HepG2 (cell line): Measurements from ENCODE around the gene ATP13A3. TPM values are rescaled to one million over a fixed set of nuclear protein-coding genes. Genes with fewer than 3 reads are reported as not detected.

Experiments
- ATAC-seq: fragments of 200-7000 bp; cut with Tn5 transposase; 3 replicates; pipeline ENCODE4 v1.9.1; 2020; ENCODE audit warnings: mild to moderate bottlenecking, moderate library complexity
- BruUV-seq: library from RNA; stranded (reverse); fragments of 400-500 nt; replicated peaks from 2 replicates; lab custom pipeline; 2021; lab: Mats Ljungman, UMichigan
- CTCF ChIA-PET: fragments of 300-600 bp; formaldehyde crosslinking; extraction: SDS; loops from one replicate; lab custom pipeline; 2021; ENCODE audit warnings: low total read pairs, inconsistent platforms, low intra/inter-chr PET ratio; lab: Yijun Ruan, JAX
- POLR2A ChIA-PET: fragments of 350-600 bp; sonication (Branson Sonifier 250); formaldehyde crosslinking; loops from one replicate; lab custom pipeline; 2020; ENCODE audit warnings: antibody characterized with exemption, inconsistent platforms; lab: Yijun Ruan, JAX
- DNase-seq: peaks from one replicate; pipeline ENCODE4 v3.0.0-alpha.2; 2015; ENCODE audit warnings: low spot score
- FAIRE-seq: peaks from 3 replicates; lab custom pipeline; 2011; peaks lifted over from hg19 to GRCh38; lab: Jason Lieb, UNC
- H2AFZ ChIP-seq: one replicate; pipeline ENCODE4 v1.6.1; 2011; ENCODE audit warnings: low read length, inconsistent platforms
- H3K27ac ChIP-seq: fragments of 300-600 bp; 3 replicates; pipeline ENCODE4 v1.8.0; 2011; ENCODE audit warnings: mixed run types, mild to moderate bottlenecking, mixed read lengths, low read length, inconsistent platforms; ENCODE audit not compliant: insufficient read depth; ENCODE audit errors: extremely low read length
- H3K27me3 ChIP-seq, 2 experiments: fragments of 200-600 bp in 1 of 2; 2 replicates in 1 of 2; 3 replicates in 1 of 2; pipeline versions ENCODE4 v1.6.0 to v1.8.0; 2011; ENCODE audit warnings: low read length in 2 of 2, mild to moderate bottlenecking in 2 of 2, moderate library complexity in 2 of 2, inconsistent platforms in 1 of 2; ENCODE audit not compliant: insufficient read depth in 2 of 2, control insufficient read depth in 1 of 2
- H3K36me3 ChIP-seq, 2 experiments: fragments of 200-600 bp in 1 of 2; replicated peaks in 1 of 2; 2 replicates in 1 of 2; 3 replicates in 1 of 2; pipeline versions ENCODE4 v1.5.1 to v1.8.0; 2011; ENCODE audit warnings: low read length in 2 of 2, inconsistent platforms in 1 of 2; ENCODE audit not compliant: insufficient read depth in 2 of 2, control insufficient read depth in 1 of 2
- H3K4me1 ChIP-seq: 2 replicates; pipeline ENCODE4 v1.5.1; 2012; ENCODE audit warnings: low read length, inconsistent platforms; ENCODE audit not compliant: insufficient read depth
- H3K4me2 ChIP-seq: 2 replicates; pipeline ENCODE4 v1.6.0; 2011; ENCODE audit warnings: low read depth, low read length, inconsistent platforms
- H3K4me3 ChIP-seq, 3 experiments: fragments of 200-600 bp in 1 of 3; sonication (generic), shearing (Covaris generic) in 1 of 3; replicated peaks in 1 of 3; 2 replicates each; pipeline ENCODE4 v1.5.1; 2011 to 2016; ENCODE audit warnings: low read length in 3 of 3, inconsistent platforms in 2 of 3, low read depth in 2 of 3, mild to moderate bottlenecking in 2 of 3, control low read depth in 1 of 3, mixed read lengths in 1 of 3; ENCODE audit not compliant: insufficient read depth in 1 of 3
- H3K79me2 ChIP-seq: one replicate; pipeline ENCODE4 v1.6.1; 2011; ENCODE audit warnings: low read length, inconsistent platforms; ENCODE audit not compliant: insufficient read depth
- H3K9ac ChIP-seq: 2 replicates; pipeline ENCODE4 v1.6.0; 2011; ENCODE audit warnings: mild to moderate bottlenecking, low read depth, low read length, inconsistent platforms; ENCODE audit not compliant: insufficient read depth
- H3K9me3 ChIP-seq: 2 replicates; pipeline ENCODE4 v1.5.1; 2012; ENCODE audit warnings: mild to moderate bottlenecking, low read length
- H4K20me1 ChIP-seq: 2 replicates; pipeline ENCODE4 v1.6.0; 2011; ENCODE audit warnings: inconsistent platforms, mild to moderate bottlenecking, low read length, moderate library complexity; ENCODE audit not compliant: insufficient read depth
- MED8 ChIP-seq: sonication (generic); formaldehyde crosslinking; IDR thresholded peaks from 2 replicates; pipeline ENCODE4 v1.8.1; 2023; ENCODE audit warnings: mild to moderate bottlenecking, missing genetic modification reagents; ENCODE audit not compliant: insufficient replicate concordance
- MIER2 ChIP-seq: IDR thresholded peaks from 2 replicates; pipeline ENCODE4 v1.6.1; 2016; ENCODE audit warnings: missing biosample characterization, missing genetic modification reagents
- MIXL1 ChIP-seq: IDR thresholded peaks from 2 replicates; pipeline ENCODE4 v1.6.1; 2016
- RNF219 ChIP-seq: sonication (generic); formaldehyde crosslinking; IDR thresholded peaks from 2 replicates; pipeline ENCODE4 v1.5.0; 2020; ENCODE audit warnings: mild to moderate bottlenecking, missing genetic modification reagents
- SP5 ChIP-seq: IDR thresholded peaks from 2 replicates; pipeline ENCODE4 v1.6.1; 2016; ENCODE audit warnings: low read depth, borderline replicate concordance
- ZHX2 ChIP-seq, 2 experiments: sonication (generic) in 1 of 2; formaldehyde crosslinking in 1 of 2; IDR thresholded peaks; 2 replicates each; pipeline versions ENCODE4 v1.6.1 to v1.9.0; 2014 to 2022; ENCODE audit warnings: antibody characterized with exemption in 1 of 2, borderline replicate concordance in 1 of 2, inconsistent platforms in 1 of 2, low read depth in 1 of 2, missing genetic modification reagents in 1 of 2
- ZMYM2 ChIP-seq: sonication (generic); formaldehyde crosslinking; IDR thresholded peaks from 2 replicates; pipeline ENCODE4 v1.8.0; 2022; ENCODE audit warnings: mild to moderate bottlenecking, missing genetic modification reagents
- ZNF577 ChIP-seq: sonication (generic); formaldehyde crosslinking; IDR thresholded peaks from 2 replicates; pipeline ENCODE4 v1.4.0; 2020; ENCODE audit warnings: mild to moderate bottlenecking, low read depth, missing genetic modification reagents, borderline replicate concordance
- ZNF777 ChIP-seq: sonication (generic); formaldehyde crosslinking; IDR thresholded peaks from 2 replicates; pipeline ENCODE4 v1.4.0; 2020; ENCODE audit warnings: missing genetic modification reagents
- ZNF792 ChIP-seq: IDR thresholded peaks from 2 replicates; pipeline ENCODE4 v1.6.1; 2016
- WGBS: methylation state at CpG from one replicate; pipeline ENCODE4 v1.1.6; 2017; ENCODE audit warnings: low lambda C conversion rate; 5-methylcytosine and 5-hydroxymethylcytosine counted together
- in situ Hi-C: cut with HindIII; loops from 2 replicates; pipeline ENCODE4 v1.10.0; 2017; ENCODE audit warnings: low pct_unique_long_range_greater_than_20kb; ENCODE audit not compliant: extremely low pct_ligation_motif_present
- intact Hi-C: fragments of 100-400 bp; cut with micrococcal nuclease; formaldehyde crosslinking; loops from one replicate; pipeline ENCODE4 v1.10.0; 2022; ENCODE audit not compliant: unreplicated experiment
- polyA plus RNA-seq, 8 experiments: library from polyadenylated mRNA; depleted of rRNA in 3 of 8; stranded (reverse) in 7 of 8; unstranded in 1 of 8; fragments of >200 nt; fragmentation: Illumina TruSeq in 4 of 8; extraction: Trizol in 4 of 8; gene quantifications; 2 replicates each; pipeline versions ENCODE4 v1.2.1 to v1.2.3, GENCODE V29; 2011 to 2016; ENCODE audit warnings: low read depth in 4 of 8, missing spikeins in 1 of 8, mixed read lengths in 1 of 8; ENCODE audit not compliant: insufficient read depth in 1 of 8
- total RNA-seq, 5 experiments: library from RNA; depleted of rRNA; stranded (reverse); fragments of >200 nt; fragmentation: Illumina TruSeq; extraction: Trizol; gene quantifications; 2 replicates each; pipeline ENCODE4 v1.2.3, GENCODE V29; 2016; ENCODE audit warnings: low read depth in 1 of 5
- TF ChIP-seq, protein P1 (sequence below): sonication (generic); formaldehyde crosslinking; IDR thresholded peaks from 2 replicates; pipeline ENCODE4 v1.8.0; 2022; ENCODE audit warnings: mild to moderate bottlenecking, missing genetic modification reagents

Gene ATP13A3
- total and polyA plus RNA-seq, 2 of the 13 experiments (the other 11 are each of a cell fraction or from before 2014, with no cell fraction given): 44.9 to 80.8 TPM

DNA sequence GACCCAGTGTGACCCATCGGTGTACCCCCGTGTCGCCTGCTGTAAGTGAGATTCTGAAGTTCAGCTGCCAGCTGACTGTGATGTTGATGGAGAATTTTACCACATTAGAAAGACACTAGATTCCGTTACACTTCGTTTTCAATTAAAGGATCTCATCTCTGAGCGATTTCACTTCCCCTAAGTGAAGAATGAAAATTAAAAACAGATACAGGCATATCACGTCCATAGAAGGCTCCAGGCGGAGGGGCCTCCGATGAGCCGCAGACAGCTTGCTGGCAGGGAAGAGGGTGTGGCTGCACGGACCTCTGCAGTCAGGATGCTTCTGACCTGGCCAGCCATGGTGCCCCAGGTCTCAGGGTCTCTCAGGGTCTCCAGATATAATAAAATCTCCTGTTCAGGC lies 129.1 kb downstream of the ATP13A3 start:
- Histone ChIP-seq H2AFZ (no peak overlapping the region), H3K9ac (no peak overlapping the region), H3K4me1 (peaks cover 1% of the 10 kb centered on the region; the same call in 1 of the 2 replicates), H3K4me3 (no peak overlapping the region)
- ChIA-PET POLR2A (no interaction called here), CTCF (no interaction called here)
- in situ Hi-C loops: no loop called here
- BruUV-seq: no TSS peak
- TF ChIP-seq RNF219 (CRISPR knock-in tag) (no peak), MIXL1 (CRISPR knock-in tag) (no peak), SP5 (CRISPR knock-in tag) (no peak), ZNF792 (no peak), MIER2 (no peak), ZNF777 (no peak), ZNF577 (CRISPR knock-in tag) (no peak), ZMYM2 (no peak), MED8 (CRISPR knock-in tag) (no peak), ZHX2 (IDR thresholded peaks at IDR 0.05; ENCODE audit: low read depth) (no peak), ZHX2 (CRISPR knock-in tag; IDR thresholded peaks at IDR 0.05; ENCODE audit: borderline replicate concordance) (no peak)
- TF ChIP-seq, protein P1, sequence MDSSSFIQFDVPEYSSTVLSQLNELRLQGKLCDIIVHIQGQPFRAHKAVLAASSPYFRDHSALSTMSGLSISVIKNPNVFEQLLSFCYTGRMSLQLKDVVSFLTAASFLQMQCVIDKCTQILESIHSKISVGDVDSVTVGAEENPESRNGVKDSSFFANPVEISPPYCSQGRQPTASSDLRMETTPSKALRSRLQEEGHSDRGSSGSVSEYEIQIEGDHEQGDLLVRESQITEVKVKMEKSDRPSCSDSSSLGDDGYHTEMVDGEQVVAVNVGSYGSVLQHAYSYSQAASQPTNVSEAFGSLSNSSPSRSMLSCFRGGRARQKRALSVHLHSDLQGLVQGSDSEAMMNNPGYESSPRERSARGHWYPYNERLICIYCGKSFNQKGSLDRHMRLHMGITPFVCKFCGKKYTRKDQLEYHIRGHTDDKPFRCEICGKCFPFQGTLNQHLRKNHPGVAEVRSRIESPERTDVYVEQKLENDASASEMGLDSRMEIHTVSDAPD (CRISPR knock-in tag): no peak
- TF ChIP-seq, all 625 proteins: peak for 0
- no peaks in the 10 kb centered on the region for H3K79me2 ChIP-seq
- FAIRE-seq: no peak
- no peak overlapping the region for H3K27ac ChIP-seq
- no peaks in the 10 kb centered on the region for H4K20me1 ChIP-seq
- DNase-seq: no peak
- H3K36me3 ChIP-seq: no peaks in the 10 kb centered on the region
- intact Hi-C loops: no loop called here
- 54% methylated on average over 11 of the region's 11 CpGs for WGBS
- H3K4me2 ChIP-seq: no peak overlapping the region
- no peaks in the 10 kb centered on the region for H3K9me3 ChIP-seq
- H3K27me3 ChIP-seq: peaks cover 6 to 44% of the 10 kb centered on the region in 2 experiments; a peak in 4 of 5 replicates
- no peak for ATAC-seq
